ENCODE results near the gene PACRG. TPM values are rescaled to one million over a fixed set of nuclear protein-coding genes. Genes with fewer than 3 reads are reported as not detected.
A peak's percentile ranks its signal among the peaks of the same experiment; 100 is the strongest.

Gene PACRG
- total and polyA plus RNA-seq, 2 donors from 2014 or later = 7.4 to 20.0 TPM

DNA sequence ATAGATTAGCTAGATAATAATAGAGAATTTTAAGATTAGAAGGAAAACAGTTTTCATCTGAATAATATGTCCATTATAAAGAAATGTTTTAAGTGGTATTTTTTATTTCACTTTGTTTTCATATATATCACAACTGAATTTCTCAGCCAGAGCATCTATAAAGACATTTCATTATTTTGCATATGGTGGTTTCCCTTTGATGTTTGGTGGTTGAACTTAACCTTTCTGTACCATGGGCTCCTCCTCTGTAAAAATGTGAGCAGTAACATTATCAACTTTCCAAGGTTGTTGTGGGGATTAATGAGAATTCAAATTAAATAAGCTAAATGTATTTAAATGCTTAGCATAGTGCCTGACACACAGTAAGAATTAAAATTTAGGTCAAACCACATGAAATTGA, 567.0 kb downstream of the PACRG start:
- Histone ChIP-seq H3K4me3 (ENCODE audit: low read length in 3 of 3) (no peak overlapping the region), H3K9me3 (ENCODE audit: control insufficient read depth in 2 of 3, insufficient read depth in 1 of 3, low read length in 3 of 3) (no peaks in the 10 kb centered on the region), H3K9ac (ENCODE audit: low read length in 3 of 3) (no peak overlapping the region), H3K36me3 (ENCODE audit: control insufficient read depth in 2 of 3, insufficient read depth in 3 of 3, low read length in 3 of 3) (no peaks in the 10 kb centered on the region), H3K27ac (ENCODE audit: low read depth in 2 of 2, low read length in 2 of 2) (no peak overlapping the region), H3K4me1 (ENCODE audit: control insufficient read depth in 2 of 3, insufficient read depth in 2 of 3, low read depth in 1 of 3, low read length in 3 of 3) (no peaks in the 10 kb centered on the region), H3K27me3 (ENCODE audit: control insufficient read depth, insufficient read depth, low read length) (no peaks in the 10 kb centered on the region)
- DNase-seq (no peak), FAIRE-seq (no peak)
- TF ChIP-seq CTCF (IDR thresholded peaks at IDR 0.05; ENCODE audit: borderline replicate concordance, extremely low read depth, insufficient read depth) = no peak
- intact Hi-C loops (cut with DNase I) = no loop called here

DNA sequence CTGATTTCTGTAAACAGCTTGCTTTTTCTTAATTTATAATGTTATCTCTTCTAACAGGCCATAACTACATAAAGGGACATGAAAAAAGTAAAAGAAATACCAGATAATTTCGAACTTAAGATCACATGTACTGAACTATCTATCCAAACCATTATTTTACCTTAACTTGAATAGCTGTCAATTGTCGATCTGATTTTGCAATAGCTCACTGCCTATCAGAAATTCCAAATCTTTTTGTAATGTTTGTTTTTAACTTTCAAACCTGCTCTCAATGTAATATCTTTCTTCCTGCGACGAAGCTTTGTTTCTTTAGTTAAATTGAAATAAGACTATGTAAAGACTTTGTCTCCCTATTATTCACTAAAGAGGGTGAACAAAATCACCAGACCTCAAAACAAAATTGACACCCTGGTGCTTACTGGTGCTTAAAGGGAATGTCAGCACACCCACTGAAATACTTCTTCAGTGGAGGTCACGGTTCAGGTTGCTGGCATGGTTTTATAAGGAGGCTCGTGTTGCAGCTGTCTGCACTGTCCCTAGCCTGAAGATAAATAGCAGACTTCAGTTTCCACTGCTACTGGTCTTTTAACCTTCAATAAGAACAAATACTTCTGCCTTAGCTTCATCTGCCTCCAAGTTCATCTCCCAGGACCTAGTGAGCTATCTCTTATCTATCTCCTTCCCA, 569.2 kb downstream of the PACRG start:
- no peak for TF ChIP-seq CTCF (IDR thresholded peaks at IDR 0.05; ENCODE audit: borderline replicate concordance, extremely low read depth, insufficient read depth)
- no peaks in the 10 kb centered on the region for H3K27me3 ChIP-seq (ENCODE audit: control insufficient read depth, insufficient read depth, low read length)
- H3K9me3 ChIP-seq (ENCODE audit: control insufficient read depth in 2 of 3, insufficient read depth in 1 of 3, low read length in 3 of 3) = no peaks in the 10 kb centered on the region
- intact Hi-C loops (cut with DNase I) = no loop called here
- H3K36me3 ChIP-seq (ENCODE audit: control insufficient read depth in 2 of 3, insufficient read depth in 3 of 3, low read length in 3 of 3) = no peaks in the 10 kb centered on the region
- H3K4me3 ChIP-seq (ENCODE audit: low read length in 3 of 3) = no peak overlapping the region
- DNase-seq (peak in 3 of 5 donors; percentile 66 to 80 (median 77)), FAIRE-seq (no peak)
- no peaks in the 10 kb centered on the region for H3K4me1 ChIP-seq (ENCODE audit: control insufficient read depth in 2 of 3, insufficient read depth in 2 of 3, low read depth in 1 of 3, low read length in 3 of 3)
- no peak overlapping the region for H3K27ac ChIP-seq (ENCODE audit: low read depth in 2 of 2, low read length in 2 of 2)
- H3K9ac ChIP-seq (ENCODE audit: low read length in 3 of 3) = no peak overlapping the region

GRCh38 chr6:163298079-163298830, 570.5 kb downstream of the PACRG start:
- H3K9ac ChIP-seq (ENCODE audit: low read length in 3 of 3) = no peak overlapping the region
- no peak for DNase-seq
- H3K4me1 ChIP-seq (ENCODE audit: control insufficient read depth in 2 of 3, insufficient read depth in 2 of 3, low read depth in 1 of 3, low read length in 3 of 3) = no peaks in the 10 kb centered on the region
- no peaks in the 10 kb centered on the region for H3K27me3 ChIP-seq (ENCODE audit: control insufficient read depth, insufficient read depth, low read length)
- H3K27ac ChIP-seq (ENCODE audit: low read depth in 2 of 2, low read length in 2 of 2) = no peak overlapping the region
- no peaks in the 10 kb centered on the region for H3K9me3 ChIP-seq (ENCODE audit: control insufficient read depth in 2 of 3, insufficient read depth in 1 of 3, low read length in 3 of 3)
- H3K4me3 ChIP-seq (ENCODE audit: low read length in 3 of 3) = no peak overlapping the region
- no peaks in the 10 kb centered on the region for H3K36me3 ChIP-seq (ENCODE audit: control insufficient read depth in 2 of 3, insufficient read depth in 3 of 3, low read length in 3 of 3)
- intact Hi-C loops (cut with DNase I) = no loop called here
- TF ChIP-seq CTCF (IDR thresholded peaks at IDR 0.05; ENCODE audit: borderline replicate concordance, extremely low read depth, insufficient read depth) = no peak
- FAIRE-seq = no peak

Measured in kidney (tissue), 14 donors.